GM12878 (cell line): Measurements from ENCODE around the gene SEL1L3. TPM values are rescaled to one million over a fixed set of nuclear protein-coding genes. Genes with fewer than 3 reads are reported as not detected.

Experiments used
- ATAC-seq: fragments of 200-7000 bp; cut with Tn5 transposase; 3 replicates; pipeline ENCODE4 v1.9.1; 2020; ENCODE audit warnings: mild to moderate bottlenecking, moderate library complexity
- BruUV-seq: library from RNA; stranded (reverse); fragments of 400-500 nt; replicated peaks from 2 replicates; lab custom pipeline; 2021; lab: Mats Ljungman, UMichigan
- CTCF ChIA-PET: fragments of 300-600 bp; sonication (Branson Sonifier 250); formaldehyde crosslinking; extraction: SDS; loops from one replicate; lab custom pipeline; 2021; ENCODE audit warnings: inconsistent platforms; lab: Yijun Ruan, JAX
- POLR2A ChIA-PET: fragments of 350-600 bp; formaldehyde crosslinking; extraction: SDS; loops from one replicate; lab custom pipeline; 2021; ENCODE audit warnings: inconsistent platforms; lab: Charles Lee
- RAD21 ChIA-PET: fragments of 300-600 bp; sonication (Branson Sonifier 250); formaldehyde crosslinking; loops from one replicate; lab custom pipeline; 2023; ENCODE audit warnings: antibody characterized with exemption; ENCODE audit not compliant: unreplicated experiment; lab: Charles Lee
- SMC1A ChIA-PET: fragments of 300-600 bp; sonication (Branson Sonifier 250); formaldehyde crosslinking; loops from one replicate; lab custom pipeline; 2023; ENCODE audit not compliant: unreplicated experiment, uncharacterized antibody; lab: Charles Lee
- DNase-seq: peaks from one replicate; pipeline ENCODE4 v3.0.0-alpha.2; 2011; ENCODE audit warnings: low read depth, low spot score
- FAIRE-seq: peaks from 3 replicates; lab custom pipeline; 2011; peaks lifted over from hg19 to GRCh38; lab: Jason Lieb, UNC
- H2AFZ ChIP-seq: 2 replicates; pipeline ENCODE4 v1.6.0; 2011; ENCODE audit warnings: low read depth, low read length, control low read depth; ENCODE audit not compliant: control insufficient read depth
- H3K27ac ChIP-seq: 2 replicates; pipeline ENCODE4 v1.5.1; 2011; ENCODE audit warnings: control low read depth; ENCODE audit not compliant: control insufficient read depth, insufficient read depth
- H3K27me3 ChIP-seq, 2 experiments: replicated peaks in 1 of 2; 2 replicates each; pipeline versions ENCODE4 v1.6.0 to v1.6.1; 2011; ENCODE audit warnings: low read length in 1 of 2; ENCODE audit not compliant: control insufficient read depth in 2 of 2, insufficient read depth in 2 of 2
- H3K36me3 ChIP-seq, 2 experiments: 2 replicates each; pipeline ENCODE4 v1.5.1; 2011; ENCODE audit warnings: low read length in 1 of 2; ENCODE audit not compliant: control insufficient read depth in 2 of 2, insufficient read depth in 2 of 2
- H3K4me1 ChIP-seq: 2 replicates; pipeline ENCODE4 v1.6.1; 2011; ENCODE audit warnings: mild to moderate bottlenecking, low read length, moderate library complexity, mixed read lengths; ENCODE audit not compliant: control insufficient read depth, insufficient read depth
- H3K4me2 ChIP-seq: 2 replicates; pipeline ENCODE4 v1.6.0; 2011; ENCODE audit warnings: control low read depth; ENCODE audit not compliant: control insufficient read depth, insufficient read depth
- H3K4me3 ChIP-seq: fragments of 200-600 bp; sonication (generic); 2 replicates; pipeline ENCODE4 v1.5.1; 2016
- H3K79me2 ChIP-seq: 2 replicates; pipeline ENCODE4 v1.6.0; 2011; ENCODE audit warnings: low read length; ENCODE audit not compliant: control insufficient read depth, insufficient read depth
- H3K9ac ChIP-seq: 2 replicates; pipeline ENCODE4 v1.8.0; 2011; ENCODE audit warnings: low read length, control low read depth, mixed read lengths; ENCODE audit not compliant: control insufficient read depth, insufficient read depth
- H3K9me3 ChIP-seq: replicated peaks from 3 replicates; pipeline ENCODE4 v1.5.1; 2011; ENCODE audit warnings: mild to moderate bottlenecking, low read length; ENCODE audit not compliant: control insufficient read depth, insufficient read depth
- H4K20me1 ChIP-seq: 2 replicates; pipeline ENCODE4 v1.6.0; 2011; ENCODE audit not compliant: control insufficient read depth, insufficient read depth
- CHD1 ChIP-seq: IDR thresholded peaks from 2 replicates; pipeline ENCODE4 v1.6.1; 2012; ENCODE audit warnings: low read depth, low read length, improper control_type of control experiment
- CHD2 ChIP-seq: IDR thresholded peaks from 2 replicates; pipeline ENCODE4 v1.6.1; 2011; ENCODE audit warnings: low read depth, low read length, improper control_type of control experiment, borderline replicate concordance
- ESRRA ChIP-seq: IDR thresholded peaks from 2 replicates; pipeline ENCODE4 v1.6.1; 2012; ENCODE audit warnings: mild to moderate bottlenecking, low read length, improper control_type of control experiment
- EZH2 ChIP-seq: IDR thresholded peaks from 2 replicates; pipeline ENCODE4 v1.6.1; 2012; ENCODE audit warnings: low read depth, mild to moderate bottlenecking, control low read depth, inconsistent platforms, low read length, borderline replicate concordance; ENCODE audit not compliant: control insufficient read depth
- JUNB ChIP-seq: IDR thresholded peaks from 2 replicates; pipeline ENCODE4 v1.6.1; 2016; ENCODE audit warnings: antibody characterized with exemption, mild to moderate bottlenecking
- LARP7 ChIP-seq: fragments of 450-650 bp; IDR thresholded peaks from 2 replicates; pipeline ENCODE4 v1.6.1; 2017; ENCODE audit warnings: mild to moderate bottlenecking
- PML ChIP-seq: IDR thresholded peaks from 2 replicates; pipeline ENCODE4 v1.6.1; 2012; ENCODE audit warnings: low read length, inconsistent platforms
- TAF1 ChIP-seq: IDR thresholded peaks from 2 replicates; pipeline ENCODE4 v1.6.1; 2011; ENCODE audit warnings: mild to moderate bottlenecking, low read depth, low read length, borderline replicate concordance
- WGBS: methylation state at CpG from one replicate; pipeline ENCODE4 v1.1.6; 2016; ENCODE audit warnings: low lambda C conversion rate; ENCODE audit not compliant: insufficient replicate concordance, insufficient coverage; ENCODE audit errors: missing lambda C conversion rate; 5-methylcytosine and 5-hydroxymethylcytosine counted together
- in situ Hi-C: fragments of 300-500 bp; cut with MboI; formaldehyde crosslinking; loops from 9 replicates; pipeline ENCODE4 v1.14.3; 2018; ENCODE audit warnings: mixed read lengths
- intact Hi-C: fragments of 100-400 bp; cut with micrococcal nuclease; formaldehyde crosslinking; loops from one replicate; pipeline ENCODE4 v1.14.2; 2022; ENCODE audit not compliant: unreplicated experiment
- polyA plus RNA-seq, 11 experiments: library from polyadenylated mRNA; depleted of rRNA in 4 of 11; unstranded in 6 of 11; stranded (reverse) in 5 of 11; fragments of >200 nt; fragmentation: Nextera tagmentation in 4 of 11; fragmentation: Illumina TruSeq in 1 of 11; extraction: Ambion mirVana in 4 of 11; extraction: Trizol in 1 of 11; gene quantifications; 1 replicate in 1 of 11; 2 replicates in 10 of 11; pipeline versions ENCODE4 v1.2.1 to v1.2.3, GENCODE V29; 2011 to 2016; ENCODE audit warnings: inconsistent platforms in 2 of 11, missing spikeins in 2 of 11, low read depth in 1 of 11
- total RNA-seq, 4 experiments: library from RNA; depleted of rRNA in 3 of 4; stranded (reverse); fragments of >200 nt in 3 of 4; fragmentation: Illumina TruSeq in 1 of 4; extraction: Trizol in 1 of 4; gene quantifications; 2 replicates each; pipeline versions ENCODE4 v1.2.1 to v1.2.3, GENCODE V29; 2013 to 2021
- TF ChIP-seq, protein P1 (sequence below): IDR thresholded peaks from 2 replicates; pipeline ENCODE4 v1.6.1; 2012; ENCODE audit warnings: low read depth, low read length, improper control_type of control experiment
- TF ChIP-seq, protein P2 (sequence below): fragments of 450-650 bp; IDR thresholded peaks from 2 replicates; pipeline ENCODE4 v1.6.1; 2017; ENCODE audit warnings: mild to moderate bottlenecking, moderate library complexity

SEL1L3 gene
- total and polyA plus RNA-seq, 10 of the 15 experiments (the other 5 are each of a cell fraction or from before 2014, with no cell fraction given) = 20.4 to 82.2 (median 47.3) TPM

DNA sequence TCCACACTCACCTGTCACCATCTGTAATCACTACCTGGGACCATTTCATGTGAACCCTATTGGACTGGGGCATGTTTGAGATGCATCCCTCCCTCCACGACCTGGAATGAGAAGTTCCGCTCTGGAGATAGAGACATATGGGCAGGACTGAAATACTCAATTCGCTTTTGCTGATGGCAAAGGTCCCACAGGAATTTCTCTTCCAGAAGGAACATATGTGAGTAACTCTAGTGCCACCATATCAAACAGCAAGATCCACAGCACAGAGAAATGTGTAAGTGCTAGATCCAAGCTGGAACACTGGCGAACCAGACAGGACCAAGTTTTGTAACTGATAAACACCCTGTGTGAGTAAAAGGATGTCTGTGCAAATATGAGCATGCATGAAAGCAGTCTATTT is 43.9 kb downstream of the SEL1L3 start:
- DNase-seq (no peak), FAIRE-seq (no peak), ATAC-seq (no peak)
- no peak for TF ChIP-seq TAF1
- no peak for TF ChIP-seq LARP7
- TF ChIP-seq CHD2 = no peak
- no peak for TF ChIP-seq EZH2
- no peak for TF ChIP-seq PML
- Histone ChIP-seq H3K9me3 (no peaks in the 10 kb centered on the region), H4K20me1 (no peaks in the 10 kb centered on the region), H3K36me3 (peaks cover 0 to 11% of the 10 kb centered on the region in 2 experiments; a peak in 1 of 4 replicates), H3K4me1 (no peaks in the 10 kb centered on the region), H3K4me3 (no peak overlapping the region), H3K27ac (no peak overlapping the region), H3K4me2 (no peak overlapping the region), H2AFZ (no peak overlapping the region), H3K27me3 (no peaks in the 10 kb centered on the region), H3K79me2 (no peaks in the 10 kb centered on the region), H3K9ac (no peak overlapping the region)
- WGBS = 68% methylated on average over 4 of the region's 4 CpGs
- ChIA-PET CTCF (no interaction called here), RAD21 (no interaction called here), SMC1A (no interaction called here), POLR2A (no interaction called here)
- BruUV-seq = no TSS peak
- in situ Hi-C loops (no loop called here), intact Hi-C loops (no loop called here)

- no peak overlapping the region for H3K4me2 ChIP-seq
- 67% methylated on average over 2 of the region's 2 CpGs for WGBS
- H3K36me3 ChIP-seq = peaks cover 0 to 11% of the 10 kb centered on the region in 2 experiments; a peak in 1 of 4 replicates
- SMC1A ChIA-PET = no interaction called here
- no peak overlapping the region for H2AFZ ChIP-seq
- no peak for ATAC-seq
- BruUV-seq = no TSS peak
- CTCF ChIA-PET = no interaction called here
- H3K79me2 ChIP-seq = no peaks in the 10 kb centered on the region
- no peak for FAIRE-seq
- intact Hi-C loops (no loop called here), in situ Hi-C loops (no loop called here)
- no peaks in the 10 kb centered on the region for H3K4me1 ChIP-seq
- H3K27me3 ChIP-seq = no peaks in the 10 kb centered on the region
- H3K27ac ChIP-seq = no peak overlapping the region
- no peak overlapping the region for H3K9ac ChIP-seq
- POLR2A ChIA-PET = no interaction called here
- RAD21 ChIA-PET = no interaction called here
- no peak for DNase-seq
- H4K20me1 ChIP-seq = no peaks in the 10 kb centered on the region
- no peaks in the 10 kb centered on the region for H3K9me3 ChIP-seq
- H3K4me3 ChIP-seq = no peak overlapping the region
- TF ChIP-seq CHD1 = no peak
- TF ChIP-seq JUNB = no peak
- TF ChIP-seq, protein P1, sequence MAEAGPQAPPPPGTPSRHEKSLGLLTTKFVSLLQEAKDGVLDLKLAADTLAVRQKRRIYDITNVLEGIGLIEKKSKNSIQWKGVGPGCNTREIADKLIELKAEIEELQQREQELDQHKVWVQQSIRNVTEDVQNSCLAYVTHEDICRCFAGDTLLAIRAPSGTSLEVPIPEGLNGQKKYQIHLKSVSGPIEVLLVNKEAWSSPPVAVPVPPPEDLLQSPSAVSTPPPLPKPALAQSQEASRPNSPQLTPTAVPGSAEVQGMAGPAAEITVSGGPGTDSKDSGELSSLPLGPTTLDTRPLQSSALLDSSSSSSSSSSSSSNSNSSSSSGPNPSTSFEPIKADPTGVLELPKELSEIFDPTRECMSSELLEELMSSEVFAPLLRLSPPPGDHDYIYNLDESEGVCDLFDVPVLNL = no peak
- TF ChIP-seq, protein P2, sequence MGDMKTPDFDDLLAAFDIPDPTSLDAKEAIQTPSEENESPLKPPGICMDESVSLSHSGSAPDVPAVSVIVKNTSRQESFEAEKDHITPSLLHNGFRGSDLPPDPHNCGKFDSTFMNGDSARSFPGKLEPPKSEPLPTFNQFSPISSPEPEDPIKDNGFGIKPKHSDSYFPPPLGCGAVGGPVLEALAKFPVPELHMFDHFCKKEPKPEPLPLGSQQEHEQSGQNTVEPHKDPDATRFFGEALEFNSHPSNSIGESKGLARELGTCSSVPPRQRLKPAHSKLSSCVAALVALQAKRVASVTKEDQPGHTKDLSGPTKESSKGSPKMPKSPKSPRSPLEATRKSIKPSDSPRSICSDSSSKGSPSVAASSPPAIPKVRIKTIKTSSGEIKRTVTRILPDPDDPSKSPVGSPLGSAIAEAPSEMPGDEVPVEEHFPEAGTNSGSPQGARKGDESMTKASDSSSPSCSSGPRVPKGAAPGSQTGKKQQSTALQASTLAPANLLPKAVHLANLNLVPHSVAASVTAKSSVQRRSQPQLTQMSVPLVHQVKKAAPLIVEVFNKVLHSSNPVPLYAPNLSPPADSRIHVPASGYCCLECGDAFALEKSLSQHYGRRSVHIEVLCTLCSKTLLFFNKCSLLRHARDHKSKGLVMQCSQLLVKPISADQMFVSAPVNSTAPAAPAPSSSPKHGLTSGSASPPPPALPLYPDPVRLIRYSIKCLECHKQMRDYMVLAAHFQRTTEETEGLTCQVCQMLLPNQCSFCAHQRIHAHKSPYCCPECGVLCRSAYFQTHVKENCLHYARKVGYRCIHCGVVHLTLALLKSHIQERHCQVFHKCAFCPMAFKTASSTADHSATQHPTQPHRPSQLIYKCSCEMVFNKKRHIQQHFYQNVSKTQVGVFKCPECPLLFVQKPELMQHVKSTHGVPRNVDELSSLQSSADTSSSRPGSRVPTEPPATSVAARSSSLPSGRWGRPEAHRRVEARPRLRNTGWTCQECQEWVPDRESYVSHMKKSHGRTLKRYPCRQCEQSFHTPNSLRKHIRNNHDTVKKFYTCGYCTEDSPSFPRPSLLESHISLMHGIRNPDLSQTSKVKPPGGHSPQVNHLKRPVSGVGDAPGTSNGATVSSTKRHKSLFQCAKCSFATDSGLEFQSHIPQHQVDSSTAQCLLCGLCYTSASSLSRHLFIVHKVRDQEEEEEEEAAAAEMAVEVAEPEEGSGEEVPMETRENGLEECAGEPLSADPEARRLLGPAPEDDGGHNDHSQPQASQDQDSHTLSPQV = no peak
- TF ChIP-seq ESRRA = no peak
These were observed 44.4 kb downstream of the SEL1L3 start for GRCh38 chr4:25818371-25818871.
